Spinal cord (tissue), 10 donors: ENCODE measurements around the gene PDGFRA. TPM values are rescaled to one million over a fixed set of nuclear protein-coding genes. Genes with fewer than 3 reads are reported as not detected.

ENCODE experiments used
- DNase-seq, 6 donors: peaks; one replicate each; pipeline versions ENCODE4 v3.0.0 to v3.0.0-alpha.2; 2013 to 2015; ENCODE audit warnings: low spot score in 6 of 6, low read depth in 4 of 6
- H3K27ac ChIP-seq: one replicate; pipeline ENCODE4 v1.5.1; 2013; ENCODE audit warnings: low read depth, low read length, control low read depth
- H3K27me3 ChIP-seq: one replicate; pipeline ENCODE4 v1.6.1; 2013; ENCODE audit warnings: low read length; ENCODE audit not compliant: control insufficient read depth, insufficient read depth
- H3K36me3 ChIP-seq: one replicate; pipeline ENCODE4 v1.6.1; 2013; ENCODE audit warnings: low read length; ENCODE audit not compliant: control insufficient read depth, insufficient read depth
- H3K4me1 ChIP-seq: one replicate; pipeline ENCODE4 v1.6.1; 2013; ENCODE audit warnings: low read length; ENCODE audit not compliant: control insufficient read depth, insufficient read depth
- H3K4me3 ChIP-seq: one replicate; pipeline ENCODE4 v1.5.1; 2013; ENCODE audit warnings: low read depth, low read length, control low read depth
- H3K9me3 ChIP-seq: one replicate; pipeline ENCODE4 v1.6.1; 2013; ENCODE audit warnings: low read length; ENCODE audit not compliant: control insufficient read depth, insufficient read depth
- WGBS: methylation state at CpG from one replicate; pipeline ENCODE4 v1.1.5; 2013; ENCODE audit warnings: missing lambda C conversion rate; ENCODE audit not compliant: insufficient coverage; 5-methylcytosine and 5-hydroxymethylcytosine counted together
- long read RNA-seq, 4 donors: transcript quantifications; one replicate each; lab custom pipeline, GENCODE V29; 2026
- polyA plus RNA-seq, 2 donors: library from polyadenylated mRNA; unstranded; fragments of 120-200 nt; gene quantifications; one replicate each; pipeline ENCODE4 v1.2.1, GENCODE V29; 2013; ENCODE audit not compliant: insufficient read length in 2 of 2
- total RNA-seq, 2 donors: library from RNA; depleted of rRNA in 1 of 2; stranded (reverse); fragments of 120-200 nt in 1 of 2; fragments of >200 nt in 1 of 2; gene quantifications; one replicate each; pipeline versions ENCODE4 v1.2.3 to v1.2.4, GENCODE V29; 2013 to 2014
- donor health status: healthy.

Gene PDGFRA
- total RNA-seq (100 to 1,000 TPM; 150 to 171 TPM), polyA plus RNA-seq (100 to 1,000 TPM in 1 of 2 donors, 10 to 100 TPM in 1; 82.6 to 129 TPM)
- long read RNA-seq, donor 1, full-length matches to known transcripts = 8 of 15 reads
- long read RNA-seq, donor 1, partial matches to known transcripts = 7 of 15 reads
- long read RNA-seq, donor 1, other reads (novel, unspliced or antisense) = 0 of 15 reads
- long read RNA-seq, donor 2, full-length matches to known transcripts = 4 of 4 reads
- long read RNA-seq, donor 2, partial matches to known transcripts = 0 of 4 reads
- long read RNA-seq, donor 2, other reads (novel, unspliced or antisense) = 0 of 4 reads
- long read RNA-seq, donor 3, full-length matches to known transcripts = 12 of 108 reads
- long read RNA-seq, donor 3, partial matches to known transcripts = 96 of 108 reads
- long read RNA-seq, donor 3, other reads (novel, unspliced or antisense) = 0 of 108 reads
- long read RNA-seq, donor 4, full-length matches to known transcripts = 3 of 14 reads
- long read RNA-seq, donor 4, partial matches to known transcripts = 11 of 14 reads
- long read RNA-seq, donor 4, other reads (novel, unspliced or antisense) = 0 of 14 reads

GRCh38 chr4:54228961-54229501, at the start of gene PDGFRA:
Gene PDGFRA (plus strand): TSS chr4:54229293. CDS start chr4:54258769, 29,476 bp downstream.
- H3K4me1 ChIP-seq = peaks cover 76% of the 10 kb centered on the region
- peaks cover 3% of the 10 kb centered on the region for H3K36me3 ChIP-seq
- H3K27me3 ChIP-seq = peaks cover 90% of the 10 kb centered on the region
- H3K4me3 ChIP-seq = peak within 1 kb of the TSS; percentile 46
- H3K27ac ChIP-seq = peak within 1 kb of the TSS; percentile 70
- WGBS = 10% methylated on average over 7 of the region's 15 CpGs
- peak in 3 of 6 donors; percentile 47 to 87 (median 65) for DNase-seq
- H3K9me3 ChIP-seq = no peaks in the 10 kb centered on the region

- no peak for DNase-seq
- Histone ChIP-seq H3K27ac (no peak overlapping the region), H3K27me3 (no peaks in the 10 kb centered on the region), H3K4me3 (no peak overlapping the region), H3K36me3 (no peaks in the 10 kb centered on the region), H3K9me3 (no peaks in the 10 kb centered on the region), H3K4me1 (no peaks in the 10 kb centered on the region)
- no CpG with 5 or more reads among the region's 3 CpGs for WGBS
Measured at GRCh38 chr4:54184581-54184980, 44.5 kb upstream of the PDGFRA start.

- H3K9me3 ChIP-seq = no peaks in the 10 kb centered on the region
- no peak overlapping the region for H3K4me3 ChIP-seq
- 86% methylated on average over 3 of the region's 5 CpGs for WGBS
- no peak for DNase-seq
- H3K27ac ChIP-seq = no peak overlapping the region
- H3K27me3 ChIP-seq = no peaks in the 10 kb centered on the region
- no peaks in the 10 kb centered on the region for H3K4me1 ChIP-seq
- no peaks in the 10 kb centered on the region for H3K36me3 ChIP-seq
Measured at GRCh38 chr4:54185044-54185780, 43.9 kb upstream of the PDGFRA start.

- DNase-seq = no peak
- H3K9me3 ChIP-seq = no peaks in the 10 kb centered on the region
- H3K4me3 ChIP-seq = no peak overlapping the region
- H3K27me3 ChIP-seq = no peaks in the 10 kb centered on the region
- WGBS = 57% methylated on average over 1 of the region's 1 CpG
- H3K36me3 ChIP-seq = no peaks in the 10 kb centered on the region
- H3K4me1 ChIP-seq = no peaks in the 10 kb centered on the region
- H3K27ac ChIP-seq = no peak overlapping the region
Measured at GRCh38 chr4:54185866-54186265, 43.2 kb upstream of the PDGFRA start.

- no peak for DNase-seq
- no peak overlapping the region for H3K4me3 ChIP-seq
- H3K27ac ChIP-seq = no peak overlapping the region
- no peaks in the 10 kb centered on the region for H3K36me3 ChIP-seq
- no peaks in the 10 kb centered on the region for H3K9me3 ChIP-seq
- WGBS = no CpG with 5 or more reads among the region's 6 CpGs
- H3K27me3 ChIP-seq = no peaks in the 10 kb centered on the region
- H3K4me1 ChIP-seq = no peaks in the 10 kb centered on the region
Measured at GRCh38 chr4:54186371-54186770, 42.7 kb upstream of the PDGFRA start.

GRCh38 chr4:54187148-54187547, 41.9 kb upstream of the PDGFRA start:
- no peak for DNase-seq
- Histone ChIP-seq H3K36me3 (no peaks in the 10 kb centered on the region), H3K27ac (no peak overlapping the region), H3K9me3 (no peaks in the 10 kb centered on the region), H3K27me3 (no peaks in the 10 kb centered on the region), H3K4me1 (no peaks in the 10 kb centered on the region), H3K4me3 (no peak overlapping the region)
- 92% methylated on average over 6 of the region's 9 CpGs for WGBS

GRCh38 chr4:54189140-54189539, 40.0 kb upstream of the PDGFRA start:
- Histone ChIP-seq H3K9me3 (no peaks in the 10 kb centered on the region), H3K27me3 (no peaks in the 10 kb centered on the region), H3K27ac (no peak overlapping the region), H3K36me3 (no peaks in the 10 kb centered on the region), H3K4me3 (no peak overlapping the region), H3K4me1 (no peaks in the 10 kb centered on the region)
- DNase-seq = no peak
- WGBS = no CpG with 5 or more reads among the region's 2 CpGs

GRCh38 chr4:54192811-54193210, 36.3 kb upstream of the PDGFRA start:
- Histone ChIP-seq H3K9me3 (no peaks in the 10 kb centered on the region), H3K36me3 (no peaks in the 10 kb centered on the region), H3K4me1 (peaks cover 2% of the 10 kb centered on the region), H3K4me3 (no peak overlapping the region), H3K27ac (no peak overlapping the region), H3K27me3 (no peaks in the 10 kb centered on the region)
- DNase-seq = no peak
- WGBS = 94% methylated on average over 13 of the region's 16 CpGs

- WGBS = no CpG with 5 or more reads among the region's 2 CpGs
Measured at GRCh38 chr4:54197926-54198325, 31.2 kb upstream of the PDGFRA start.

More at GRCh38 chr4:54197926-54198325, 31.2 kb upstream of the PDGFRA start:
- H3K9me3 ChIP-seq = peaks cover 2% of the 10 kb centered on the region
- H3K36me3 ChIP-seq = no peaks in the 10 kb centered on the region
- H3K27ac ChIP-seq = no peak overlapping the region
- DNase-seq = no peak
- H3K4me1 ChIP-seq = peaks cover 2% of the 10 kb centered on the region
- no peaks in the 10 kb centered on the region for H3K27me3 ChIP-seq
- H3K4me3 ChIP-seq = no peak overlapping the region
